ENCODE data around the gene GRAP2. TPM values are rescaled to one million over a fixed set of nuclear protein-coding genes. Genes with fewer than 3 reads are reported as not detected.

Gene GRAP2
- total and polyA plus RNA-seq, 9 of the 15 experiments (the other 6 are each of a cell fraction or from before 2014, with no cell fraction given) = 4.8 to 88.7 (median 60.4) TPM

DNA sequence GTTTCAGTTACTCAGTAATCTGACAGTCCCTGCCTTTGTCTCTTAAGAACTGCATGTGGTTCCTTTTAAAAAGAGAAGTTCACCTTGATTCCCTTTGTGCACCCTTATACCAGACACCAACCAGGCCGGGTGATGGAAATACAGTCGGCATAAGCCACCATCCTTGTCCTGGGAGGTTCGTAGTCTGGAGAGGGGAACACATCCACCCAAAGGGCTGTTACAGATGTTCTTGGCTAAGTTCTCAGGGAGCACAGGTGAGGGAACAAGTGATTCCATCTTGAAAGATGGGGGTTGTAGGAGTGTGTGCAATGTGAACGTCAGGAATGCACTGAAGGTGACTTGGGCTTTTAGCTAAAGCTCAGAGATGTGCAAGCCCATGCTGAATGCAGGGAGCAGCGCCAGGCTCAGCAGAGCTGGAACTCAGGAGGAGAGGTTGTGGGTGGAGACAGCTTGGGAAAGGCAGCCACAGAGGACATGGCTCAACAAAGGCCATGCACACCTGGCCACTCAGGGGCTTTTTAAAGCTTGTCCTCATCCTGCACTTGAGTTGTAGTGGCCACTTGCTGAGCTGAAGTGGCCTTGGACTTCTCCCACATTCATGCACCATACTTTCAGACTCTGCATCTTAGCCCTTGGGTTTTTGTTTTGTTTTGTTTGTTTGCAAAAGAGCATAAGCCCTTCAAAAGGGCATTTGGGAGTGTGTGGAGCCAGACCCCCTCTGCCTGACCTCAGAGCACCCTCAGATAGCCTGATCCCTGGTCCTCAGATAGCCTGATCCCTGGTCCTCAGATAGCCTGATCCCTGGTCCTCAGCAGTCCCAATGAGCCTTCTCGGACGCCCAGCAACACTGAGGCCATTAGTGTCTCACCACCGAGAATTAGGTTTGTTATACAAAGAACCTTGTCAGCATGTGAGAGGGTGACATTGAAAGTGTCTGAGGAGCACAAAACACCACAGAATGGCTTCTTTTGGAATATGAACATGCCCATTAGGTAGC lies 46.6 kb downstream of the GRAP2 start (continued):
- TF ChIP-seq, protein P1, sequence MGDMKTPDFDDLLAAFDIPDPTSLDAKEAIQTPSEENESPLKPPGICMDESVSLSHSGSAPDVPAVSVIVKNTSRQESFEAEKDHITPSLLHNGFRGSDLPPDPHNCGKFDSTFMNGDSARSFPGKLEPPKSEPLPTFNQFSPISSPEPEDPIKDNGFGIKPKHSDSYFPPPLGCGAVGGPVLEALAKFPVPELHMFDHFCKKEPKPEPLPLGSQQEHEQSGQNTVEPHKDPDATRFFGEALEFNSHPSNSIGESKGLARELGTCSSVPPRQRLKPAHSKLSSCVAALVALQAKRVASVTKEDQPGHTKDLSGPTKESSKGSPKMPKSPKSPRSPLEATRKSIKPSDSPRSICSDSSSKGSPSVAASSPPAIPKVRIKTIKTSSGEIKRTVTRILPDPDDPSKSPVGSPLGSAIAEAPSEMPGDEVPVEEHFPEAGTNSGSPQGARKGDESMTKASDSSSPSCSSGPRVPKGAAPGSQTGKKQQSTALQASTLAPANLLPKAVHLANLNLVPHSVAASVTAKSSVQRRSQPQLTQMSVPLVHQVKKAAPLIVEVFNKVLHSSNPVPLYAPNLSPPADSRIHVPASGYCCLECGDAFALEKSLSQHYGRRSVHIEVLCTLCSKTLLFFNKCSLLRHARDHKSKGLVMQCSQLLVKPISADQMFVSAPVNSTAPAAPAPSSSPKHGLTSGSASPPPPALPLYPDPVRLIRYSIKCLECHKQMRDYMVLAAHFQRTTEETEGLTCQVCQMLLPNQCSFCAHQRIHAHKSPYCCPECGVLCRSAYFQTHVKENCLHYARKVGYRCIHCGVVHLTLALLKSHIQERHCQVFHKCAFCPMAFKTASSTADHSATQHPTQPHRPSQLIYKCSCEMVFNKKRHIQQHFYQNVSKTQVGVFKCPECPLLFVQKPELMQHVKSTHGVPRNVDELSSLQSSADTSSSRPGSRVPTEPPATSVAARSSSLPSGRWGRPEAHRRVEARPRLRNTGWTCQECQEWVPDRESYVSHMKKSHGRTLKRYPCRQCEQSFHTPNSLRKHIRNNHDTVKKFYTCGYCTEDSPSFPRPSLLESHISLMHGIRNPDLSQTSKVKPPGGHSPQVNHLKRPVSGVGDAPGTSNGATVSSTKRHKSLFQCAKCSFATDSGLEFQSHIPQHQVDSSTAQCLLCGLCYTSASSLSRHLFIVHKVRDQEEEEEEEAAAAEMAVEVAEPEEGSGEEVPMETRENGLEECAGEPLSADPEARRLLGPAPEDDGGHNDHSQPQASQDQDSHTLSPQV (IDR thresholded peaks at IDR 0.05) = peak; percentile 53
- TF ChIP-seq ZNF695 (CRISPR knock-in tag; IDR thresholded peaks at IDR 0.05) (no peak), ARID2 (IDR thresholded peaks at IDR 0.05) (no peak), ZNF780A (CRISPR knock-in tag; IDR thresholded peaks at IDR 0.05) (no peak), GATAD2B (IDR thresholded peaks at IDR 0.05; ENCODE audit: borderline replicate concordance) (no peak), ZFX (CRISPR knock-in tag; IDR thresholded peaks at IDR 0.05) (peak; percentile 30; the same call in 1 of the 2 replicates)
- TF ChIP-seq, protein P2, sequence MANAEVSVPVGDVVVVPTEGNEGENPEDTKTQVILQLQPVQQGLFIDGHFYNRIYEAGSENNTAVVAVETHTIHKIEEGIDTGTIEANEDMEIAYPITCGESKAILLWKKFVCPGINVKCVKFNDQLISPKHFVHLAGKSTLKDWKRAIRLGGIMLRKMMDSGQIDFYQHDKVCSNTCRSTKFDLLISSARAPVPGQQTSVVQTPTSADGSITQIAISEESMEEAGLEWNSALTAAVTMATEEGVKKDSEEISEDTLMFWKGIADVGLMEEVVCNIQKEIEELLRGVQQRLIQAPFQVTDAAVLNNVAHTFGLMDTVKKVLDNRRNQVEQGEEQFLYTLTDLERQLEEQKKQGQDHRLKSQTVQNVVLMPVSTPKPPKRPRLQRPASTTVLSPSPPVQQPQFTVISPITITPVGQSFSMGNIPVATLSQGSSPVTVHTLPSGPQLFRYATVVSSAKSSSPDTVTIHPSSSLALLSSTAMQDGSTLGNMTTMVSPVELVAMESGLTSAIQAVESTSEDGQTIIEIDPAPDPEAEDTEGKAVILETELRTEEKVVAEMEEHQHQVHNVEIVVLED (CRISPR knock-in tag; IDR thresholded peaks at IDR 0.05) = 0 out of 2 replicates have a peak, but pooled peaks have one; percentile 17
- TF ChIP-seq, protein P3, sequence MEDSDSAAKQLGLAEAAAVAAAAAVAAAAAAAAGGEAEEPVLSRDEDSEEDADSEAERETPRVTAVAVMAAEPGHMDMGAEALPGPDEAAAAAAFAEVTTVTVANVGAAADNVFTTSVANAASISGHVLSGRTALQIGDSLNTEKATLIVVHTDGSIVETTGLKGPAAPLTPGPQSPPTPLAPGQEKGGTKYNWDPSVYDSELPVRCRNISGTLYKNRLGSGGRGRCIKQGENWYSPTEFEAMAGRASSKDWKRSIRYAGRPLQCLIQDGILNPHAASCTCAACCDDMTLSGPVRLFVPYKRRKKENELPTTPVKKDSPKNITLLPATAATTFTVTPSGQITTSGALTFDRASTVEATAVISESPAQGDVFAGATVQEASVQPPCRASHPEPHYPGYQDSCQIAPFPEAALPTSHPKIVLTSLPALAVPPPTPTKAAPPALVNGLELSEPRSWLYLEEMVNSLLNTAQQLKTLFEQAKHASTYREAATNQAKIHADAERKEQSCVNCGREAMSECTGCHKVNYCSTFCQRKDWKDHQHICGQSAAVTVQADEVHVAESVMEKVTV (CRISPR knock-in tag; IDR thresholded peaks at IDR 0.05) = no peak

Data from K562 (cell line).